CD4-positive, alpha-beta T cell treated with Interleukin-4 for 1 hour (primary cell): Measurements from ENCODE around the gene CASP3.
"Not testable (repeated sequence)": the region's sequence is repeated elsewhere in the genome, so short reads cannot be mapped to it uniquely, and the experiment has no call there.

Source experiments
- DNase-seq, 2 donors: peaks; one replicate each; pipeline ENCODE4 v3.0.0-alpha.2; 2020 to 2022

Gene CASP3

DNA sequence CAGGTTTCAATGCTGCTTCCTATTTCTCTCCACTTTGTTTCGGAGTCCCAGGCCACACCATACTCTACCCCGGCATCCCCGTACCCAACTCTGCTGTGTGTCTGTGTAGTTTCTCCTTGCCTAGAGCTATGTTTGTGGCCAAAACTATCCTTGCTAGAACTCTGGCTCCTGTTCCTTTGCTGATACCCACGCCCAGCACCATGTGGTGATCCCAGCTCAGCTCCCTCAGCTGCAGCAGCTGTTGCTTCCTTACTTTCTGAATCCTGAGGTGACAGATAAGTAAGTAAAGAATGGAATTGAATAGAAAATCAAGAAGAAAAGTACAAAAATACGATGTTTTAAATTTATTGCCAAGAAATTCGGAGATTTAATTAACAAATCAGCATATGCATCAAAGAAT is 55.8 kb downstream of the CASP3 start:
- DNase-seq, result no peak

DNA sequence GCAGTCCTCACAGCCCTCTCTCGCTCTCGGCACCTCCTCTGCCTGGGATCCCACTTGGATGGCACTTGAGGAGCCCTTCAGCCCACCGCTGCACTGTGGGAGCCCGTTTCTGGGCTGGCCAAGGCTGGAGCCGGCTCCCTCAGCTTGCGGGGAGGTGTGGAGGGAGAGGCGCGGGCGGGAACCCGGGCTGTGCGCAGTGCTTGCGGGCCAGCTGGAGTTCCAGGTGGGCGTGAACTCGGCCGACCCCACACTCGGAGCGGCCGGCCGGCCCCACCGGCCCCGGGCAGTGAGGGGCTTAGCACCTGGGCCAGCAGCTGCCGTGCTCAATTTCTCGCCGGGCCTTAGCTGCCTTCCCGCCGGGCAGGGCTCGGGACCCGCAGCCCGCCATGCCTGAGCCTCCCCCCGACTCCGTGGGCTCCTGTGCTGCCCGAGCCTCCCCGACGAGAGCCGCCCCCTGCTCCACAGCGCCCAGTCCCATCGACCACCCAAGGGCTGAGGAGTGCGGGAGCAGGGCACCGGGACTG is 57.4 kb downstream of the CASP3 start:
- not testable (repeated sequence) for DNase-seq

DNA sequence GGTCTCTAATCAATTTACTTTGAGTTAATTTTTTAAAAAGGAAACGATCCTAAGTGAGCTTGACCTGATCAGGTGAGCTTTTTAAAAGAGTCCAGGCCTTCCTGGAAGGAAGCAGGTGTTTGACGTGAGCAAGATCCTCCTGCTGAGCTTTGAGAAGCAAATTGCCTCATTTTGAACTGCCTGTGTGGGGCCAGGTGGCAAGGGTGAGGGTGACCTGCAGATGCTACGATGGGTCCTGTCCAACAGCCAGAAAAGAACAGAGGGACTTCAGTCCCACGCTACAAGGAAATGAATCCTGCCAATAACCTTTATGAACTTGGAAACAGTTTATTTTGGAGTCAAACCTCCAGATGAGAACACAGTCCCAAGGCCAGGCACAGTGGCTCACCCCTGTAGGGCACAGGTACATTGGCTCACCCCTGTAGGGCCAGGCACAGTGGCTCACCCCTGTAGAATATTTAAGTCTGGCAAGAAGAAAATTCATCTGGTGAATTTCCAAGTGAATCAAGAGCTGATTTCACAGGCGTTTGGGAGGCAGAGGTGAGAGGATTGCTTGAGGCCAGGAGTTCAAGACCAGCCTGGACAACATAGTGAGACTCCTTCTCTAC is 58.1 kb downstream of the CASP3 start:
- no peak for DNase-seq

DNA sequence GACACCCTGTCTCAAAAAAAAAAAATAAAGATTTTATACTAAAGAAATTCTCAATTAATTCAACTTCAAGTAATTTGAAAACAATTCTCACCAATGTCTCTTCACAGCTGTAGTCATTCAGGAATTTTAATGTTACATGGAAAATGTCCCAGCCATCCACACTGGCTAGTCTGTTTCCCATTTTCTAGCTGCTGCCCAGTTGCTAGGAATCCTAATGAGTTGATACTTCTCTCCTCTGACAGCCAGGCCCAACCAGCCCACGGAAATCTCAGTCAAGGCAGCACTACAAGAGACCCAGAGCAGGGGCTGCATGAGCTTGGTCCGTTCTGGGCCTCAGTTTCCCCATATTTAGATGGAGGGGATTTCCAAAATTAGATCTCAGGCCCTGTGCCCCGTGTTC is 59.1 kb downstream of the CASP3 start:
- no peak for DNase-seq

DNA sequence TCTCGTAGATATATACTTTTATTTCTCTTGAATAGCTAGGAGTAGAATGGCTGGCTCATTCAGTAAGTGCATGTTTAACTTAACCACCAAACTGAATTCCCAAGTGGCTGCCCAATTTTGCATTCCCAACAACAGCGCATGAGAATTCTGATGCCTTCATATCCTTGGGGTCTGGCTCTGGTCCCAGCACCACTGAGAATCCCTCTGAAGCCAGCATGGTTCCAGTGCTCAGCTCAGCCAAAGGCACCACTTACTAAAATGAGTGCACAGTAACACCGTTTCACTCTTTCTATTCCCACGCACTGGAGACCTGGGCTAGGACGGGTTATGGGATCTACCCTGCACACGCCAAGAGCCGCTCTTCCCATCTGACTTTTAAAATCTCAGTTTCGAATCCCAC is 60.4 kb downstream of the CASP3 start:
- DNase-seq, result no peak

DNA sequence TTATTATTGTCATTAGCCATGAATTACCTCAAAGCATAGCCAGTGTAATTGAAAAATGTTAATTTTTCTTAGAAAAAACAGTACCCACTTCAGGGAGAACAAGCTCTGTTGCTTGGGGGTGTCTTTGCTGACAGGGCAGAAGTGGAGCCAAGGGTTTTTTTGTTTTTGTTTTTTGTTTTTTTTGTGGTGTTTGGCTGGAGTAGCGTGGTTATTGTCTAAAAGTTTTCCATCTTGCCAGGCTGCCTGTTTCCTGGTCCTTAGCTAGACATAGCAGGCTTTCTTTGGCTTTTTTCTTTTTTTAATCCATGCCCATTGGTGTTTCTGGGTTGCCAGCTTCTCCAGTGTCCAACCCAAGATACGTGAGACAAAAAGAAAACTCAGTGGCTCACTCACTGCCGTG is 61.5 kb downstream of the CASP3 start:
- no peak for DNase-seq

DNA sequence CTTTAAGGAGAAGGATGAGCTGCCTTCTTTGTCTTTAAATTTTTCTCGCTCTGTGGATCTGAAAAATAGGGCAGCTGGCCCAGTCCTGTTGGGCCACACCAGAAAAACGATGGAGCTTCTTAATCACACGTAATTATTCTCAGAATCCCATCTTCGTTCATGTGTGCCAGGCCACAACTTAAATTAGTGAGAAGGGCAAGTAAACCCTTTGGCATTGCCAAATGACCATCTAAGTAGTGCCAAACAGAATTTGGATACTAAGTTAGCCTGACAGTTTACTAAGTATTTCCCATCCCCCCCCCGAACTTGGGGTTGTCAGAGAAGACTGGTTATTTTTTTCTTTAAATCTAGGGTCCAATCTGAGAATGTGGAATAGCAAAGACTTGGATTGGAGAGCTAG is 62.0 kb downstream of the CASP3 start:
- DNase-seq, result no peak

DNA sequence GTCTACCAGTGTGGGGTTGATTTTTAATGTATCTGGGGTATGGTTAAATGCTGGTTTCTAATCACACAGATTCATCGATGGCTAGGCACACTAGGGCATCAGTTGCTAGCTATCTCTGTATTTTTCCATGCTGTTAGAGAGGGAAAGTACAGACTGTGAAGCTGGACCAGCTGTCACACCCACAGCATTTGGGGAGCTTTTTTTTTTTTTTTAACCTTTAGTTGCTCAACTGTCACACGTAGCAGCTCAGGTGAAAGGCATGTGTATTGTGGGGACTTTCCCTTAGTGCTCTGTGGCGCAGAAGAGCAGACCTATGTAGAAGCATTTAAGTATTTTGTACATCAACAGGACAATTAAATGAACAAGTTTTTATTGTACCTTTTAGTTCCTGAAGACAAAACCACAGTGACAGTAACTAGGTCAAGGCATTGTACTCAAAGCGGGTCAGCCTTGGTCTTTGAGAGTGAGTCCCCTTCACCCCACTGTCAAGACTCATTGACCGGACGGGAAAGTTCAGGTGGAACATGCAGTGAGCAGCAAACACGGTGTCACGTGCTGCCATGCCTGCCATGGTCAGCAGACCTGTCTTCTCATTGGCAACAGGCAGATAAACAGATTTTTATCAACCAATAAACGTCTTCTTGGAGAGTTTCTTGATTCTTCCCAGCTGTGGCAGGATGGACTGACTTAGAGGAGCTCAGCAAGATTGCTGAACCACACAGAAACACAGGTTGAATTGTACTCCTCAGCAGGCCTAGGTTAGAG is 65.3 kb downstream of the CASP3 start:
- peak in 1 of 2 donors; percentile 12 for DNase-seq
